OCI-LY7 (cell line): ENCODE data around the gene PNPT1. TPM values are rescaled to one million over a fixed set of nuclear protein-coding genes. Genes with fewer than 3 reads are reported as not detected.
"Not testable (repeated sequence)": the region's sequence is repeated elsewhere in the genome, so short reads cannot be mapped to it uniquely, and the experiment has no call there.

Source experiments
- BruUV-seq: library from RNA; stranded (reverse); fragments of 400-500 nt; replicated peaks from 2 replicates; lab custom pipeline; 2021; lab: Mats Ljungman, UMichigan
- CTCF ChIA-PET: fragments of 300-600 bp; sonication (Branson Sonifier 250); formaldehyde crosslinking; loops from one replicate; lab custom pipeline; 2022; ENCODE audit warnings: antibody characterized with exemption; ENCODE audit not compliant: unreplicated experiment; lab: Charles Lee
- POLR2A ChIA-PET: fragments of 300-600 bp; sonication (Branson Sonifier 250); formaldehyde crosslinking; loops from one replicate; lab custom pipeline; 2022; ENCODE audit warnings: antibody characterized with exemption; lab: Charles Lee
- DNase-seq: peaks from one replicate; pipeline ENCODE4 v3.0.0-alpha.2; 2015; ENCODE audit warnings: low spot score
- H2AFZ ChIP-seq: fragments of 200-600 bp; sonication (generic), shearing (Covaris generic); 2 replicates; pipeline ENCODE4 v1.6.1; 2014; ENCODE audit warnings: mild to moderate bottlenecking, antibody characterized with exemption, low read length, moderate library complexity
- H3K27ac ChIP-seq: fragments of 200-600 bp; sonication (generic); 2 replicates; pipeline ENCODE4 v1.5.1; 2014; ENCODE audit warnings: mixed run types, low read depth, mild to moderate bottlenecking, moderate library complexity, low read length, inconsistent platforms; ENCODE audit not compliant: poor library complexity, severe bottlenecking
- H3K36me3 ChIP-seq: fragments of 200-600 bp; sonication (generic); 2 replicates; pipeline ENCODE4 v1.6.1; 2014; ENCODE audit warnings: mild to moderate bottlenecking, antibody characterized with exemption, low read length, moderate library complexity, mixed read lengths; ENCODE audit not compliant: insufficient read depth
- H3K4me1 ChIP-seq: fragments of 200-600 bp; sonication (generic); 2 replicates; pipeline ENCODE4 v1.5.1; 2014; ENCODE audit warnings: mild to moderate bottlenecking, low read length; ENCODE audit not compliant: insufficient read depth, poor library complexity, severe bottlenecking
- H3K4me2 ChIP-seq: fragments of 200-600 bp; sonication (generic); 2 replicates; pipeline ENCODE4 v1.6.1; 2014; ENCODE audit warnings: mild to moderate bottlenecking, low read length
- H3K4me3 ChIP-seq: fragments of 200-600 bp; sonication (generic); 2 replicates; pipeline ENCODE4 v1.5.1; 2014; ENCODE audit warnings: mild to moderate bottlenecking, low read depth, low read length; ENCODE audit not compliant: poor library complexity, severe bottlenecking
- H3K79me2 ChIP-seq: fragments of 200-600 bp; sonication (generic); 2 replicates; pipeline ENCODE4 v1.6.1; 2016; ENCODE audit warnings: low read depth, mild to moderate bottlenecking, low read length, moderate library complexity, mixed read lengths; ENCODE audit not compliant: insufficient read depth
- H3K9me2 ChIP-seq: fragments of 200-600 bp; sonication (generic); 2 replicates; pipeline ENCODE4 v1.6.1; 2016; ENCODE audit warnings: mild to moderate bottlenecking, low read length, mixed read lengths; ENCODE audit not compliant: insufficient read depth
- H3K9me3 ChIP-seq: fragments of 200-600 bp; sonication (generic); 2 replicates; pipeline ENCODE4 v1.6.1; 2014; ENCODE audit warnings: mild to moderate bottlenecking, mixed run types, low read length, mixed read lengths
- H4K20me1 ChIP-seq: fragments of 200-600 bp; sonication (generic); 2 replicates; pipeline ENCODE4 v1.6.1; 2014; ENCODE audit warnings: mild to moderate bottlenecking, antibody characterized with exemption, low read length, moderate library complexity, mixed read lengths; ENCODE audit not compliant: insufficient read depth
- CTCF ChIP-seq: fragments of 200-600 bp; sonication (generic); conservative IDR thresholded peaks from 2 replicates; pipeline ENCODE4 v1.5.1; 2014; ENCODE audit warnings: mild to moderate bottlenecking, antibody characterized with exemption, low read length, moderate library complexity, mixed read lengths
- EZH2phosphoT487 ChIP-seq: fragments of 200-600 bp; sonication (generic); IDR thresholded peaks from 2 replicates; pipeline ENCODE4 v1.6.1; 2018; ENCODE audit warnings: low read depth, borderline replicate concordance, mild to moderate bottlenecking, mixed run types, antibody characterized with exemption, low read length, moderate library complexity, mixed read lengths
- intact Hi-C: fragments of 100-400 bp; cut with micrococcal nuclease; formaldehyde crosslinking; loops from one replicate; pipeline ENCODE4 v1.10.0; 2022; ENCODE audit not compliant: unreplicated experiment
- total RNA-seq, 2 experiments: library from RNA; depleted of rRNA in 1 of 2; stranded (reverse); fragments of >200 nt in 1 of 2; shearing (Covaris generic) in 1 of 2; gene quantifications; 2 replicates each; pipeline ENCODE4 v1.2.3, GENCODE V29; 2014 to 2022

The PNPT1 gene
- total RNA-seq, 2 experiments from 2014 or later = 35.1 to 45.0 TPM

DNA sequence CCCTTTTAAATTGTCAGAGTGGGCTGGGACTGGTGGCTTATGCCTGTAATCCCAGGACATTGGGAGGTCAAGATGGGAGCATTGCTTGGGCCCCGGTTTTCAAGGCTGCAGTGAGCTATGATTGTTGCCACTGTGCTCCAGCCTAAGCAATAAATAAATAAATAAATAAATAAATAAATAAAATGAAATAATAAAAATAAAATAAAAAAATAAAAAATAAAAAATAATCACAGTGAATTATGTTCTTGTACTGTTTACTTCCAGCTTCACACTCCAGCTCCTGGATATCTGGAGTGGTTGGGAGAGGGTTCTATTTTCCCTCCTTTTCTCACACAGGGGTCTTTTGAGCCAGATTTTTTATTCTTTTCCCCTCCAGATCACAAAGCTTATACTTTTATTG is 26.2 kb upstream of the PNPT1 start:
- Histone ChIP-seq H3K4me3 (no peak overlapping the region), H3K4me1 (no peaks in the 10 kb centered on the region), H3K79me2 (no peaks in the 10 kb centered on the region), H3K9me2 (no peaks in the 10 kb centered on the region), H3K9me3 (no peaks in the 10 kb centered on the region), H4K20me1 (no peaks in the 10 kb centered on the region), H3K36me3 (no peaks in the 10 kb centered on the region), H3K27ac (no peak overlapping the region), H2AFZ (no peak overlapping the region), H3K4me2 (no peak overlapping the region)
- no peak for TF ChIP-seq CTCF
- no peak for TF ChIP-seq EZH2phosphoT487
- POLR2A ChIA-PET = interaction anchor here (0.6 to 0.8 kb wide), 3 partner anchors 107 to 420 kb away, joined by 3 to 5 read pairs (median 3); no protein-coding TSS in a partner anchor
- no peak for DNase-seq
- intact Hi-C loops = loop anchor here (2.0 to 5.0 kb wide), 3 partner anchors 241 to 412 kb away; no protein-coding TSS in a partner anchor
- no TSS peak for BruUV-seq
- CTCF ChIA-PET = no interaction called here

- TF ChIP-seq CTCF (peak; percentile 99), EZH2phosphoT487 (no peak)
- H3K9me2 ChIP-seq = no peaks in the 10 kb centered on the region
- no peak overlapping the region for H3K27ac ChIP-seq
- H3K4me1 ChIP-seq = no peaks in the 10 kb centered on the region
- peak; percentile 76 for DNase-seq
- BruUV-seq = no TSS peak
- no peak overlapping the region for H2AFZ ChIP-seq
- POLR2A ChIA-PET = interaction anchor here (0.7 kb wide), 1 partner anchor 410 kb away, joined by 4 read pairs; no protein-coding TSS in a partner anchor
- intact Hi-C loops = loop anchor here (1.0 to 5.0 kb wide), 4 partner anchors 233 to 414 kb away; no protein-coding TSS in a partner anchor
- CTCF ChIA-PET = interaction anchor here (0.6 kb wide), 1 partner anchor 358 kb away, joined by 3 read pairs; no protein-coding TSS in a partner anchor
- H4K20me1 ChIP-seq = no peaks in the 10 kb centered on the region
- H3K4me3 ChIP-seq = no peak overlapping the region
- H3K36me3 ChIP-seq = no peaks in the 10 kb centered on the region
- H3K4me2 ChIP-seq = no peak overlapping the region
- no peaks in the 10 kb centered on the region for H3K79me2 ChIP-seq
- no peaks in the 10 kb centered on the region for H3K9me3 ChIP-seq
Observed at GRCh38 chr2:55718165-55719008, 24.7 kb upstream of the PNPT1 start.

DNA sequence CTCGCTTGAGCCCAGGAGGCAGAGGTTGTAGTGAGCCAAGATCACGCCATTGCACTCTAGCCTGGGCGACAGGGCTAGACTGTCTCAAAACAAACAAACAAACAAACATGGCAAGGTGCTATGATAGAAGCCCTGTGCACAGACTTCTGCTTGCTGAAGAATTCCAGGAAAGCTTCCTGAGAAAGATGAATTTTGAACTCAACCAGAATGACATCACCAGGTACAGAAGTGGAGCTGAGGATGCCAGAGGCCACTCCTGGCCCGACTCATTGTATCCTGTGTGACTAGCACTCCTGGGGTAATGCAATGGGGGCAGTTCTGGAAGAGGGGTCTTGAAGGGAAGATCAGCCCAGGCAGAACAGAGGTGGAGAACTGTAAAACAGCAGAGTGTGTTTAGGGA is 22.0 kb upstream of the PNPT1 start:
- Histone ChIP-seq H4K20me1 (no peaks in the 10 kb centered on the region), H3K36me3 (no peaks in the 10 kb centered on the region), H3K4me2 (no peak overlapping the region), H3K27ac (no peak overlapping the region), H3K9me2 (no peaks in the 10 kb centered on the region), H3K4me1 (no peaks in the 10 kb centered on the region), H3K79me2 (no peaks in the 10 kb centered on the region), H3K9me3 (no peaks in the 10 kb centered on the region), H2AFZ (no peak overlapping the region), H3K4me3 (no peak overlapping the region)
- intact Hi-C loops = loop anchor here (5.0 kb wide), 1 partner anchor 417 kb away; no protein-coding TSS in a partner anchor
- POLR2A ChIA-PET = no interaction called here
- CTCF ChIA-PET = no interaction called here
- TF ChIP-seq EZH2phosphoT487 (no peak), CTCF (no peak)
- DNase-seq = no peak
- no TSS peak for BruUV-seq

- H3K27ac ChIP-seq, H3K79me2 ChIP-seq, H3K9me2 ChIP-seq, DNase-seq, H3K4me2 ChIP-seq, H3K36me3 ChIP-seq, CTCF ChIA-PET, BruUV-seq, H2AFZ ChIP-seq, H4K20me1 ChIP-seq, H3K4me1 ChIP-seq, H3K4me3 ChIP-seq, H3K9me3 ChIP-seq: not testable (repeated sequence)
- intact Hi-C loops = loop anchor here (5.0 kb wide), 1 partner anchor 417 kb away; no protein-coding TSS in a partner anchor
- POLR2A ChIA-PET = interaction anchor here (0.5 kb wide), 1 partner anchor 10 kb away, joined by 5 read pairs; no protein-coding TSS in a partner anchor
Observed at GRCh38 chr2:55715178-55715577, 21.5 kb upstream of the PNPT1 start.
